HG03108 (cell line): ENCODE data around the gene CSNK1A1L.
"Not testable (repeated sequence)": the region's sequence is repeated elsewhere in the genome, so short reads cannot be mapped to it uniquely, and the experiment has no call there.

ENCODE experiments used
- ATAC-seq: cut with Tn5 transposase; IDR thresholded peaks from one replicate; pipeline ENCODE4 v1.9.1; 2021; ENCODE audit warnings: moderate library complexity; ENCODE audit not compliant: unreplicated experiment

Gene CSNK1A1L

GRCh38 chr13:37059848-37060192 lies 45.6 kb downstream of the CSNK1A1L start:
- ATAC-seq: peak; percentile 15

DNA sequence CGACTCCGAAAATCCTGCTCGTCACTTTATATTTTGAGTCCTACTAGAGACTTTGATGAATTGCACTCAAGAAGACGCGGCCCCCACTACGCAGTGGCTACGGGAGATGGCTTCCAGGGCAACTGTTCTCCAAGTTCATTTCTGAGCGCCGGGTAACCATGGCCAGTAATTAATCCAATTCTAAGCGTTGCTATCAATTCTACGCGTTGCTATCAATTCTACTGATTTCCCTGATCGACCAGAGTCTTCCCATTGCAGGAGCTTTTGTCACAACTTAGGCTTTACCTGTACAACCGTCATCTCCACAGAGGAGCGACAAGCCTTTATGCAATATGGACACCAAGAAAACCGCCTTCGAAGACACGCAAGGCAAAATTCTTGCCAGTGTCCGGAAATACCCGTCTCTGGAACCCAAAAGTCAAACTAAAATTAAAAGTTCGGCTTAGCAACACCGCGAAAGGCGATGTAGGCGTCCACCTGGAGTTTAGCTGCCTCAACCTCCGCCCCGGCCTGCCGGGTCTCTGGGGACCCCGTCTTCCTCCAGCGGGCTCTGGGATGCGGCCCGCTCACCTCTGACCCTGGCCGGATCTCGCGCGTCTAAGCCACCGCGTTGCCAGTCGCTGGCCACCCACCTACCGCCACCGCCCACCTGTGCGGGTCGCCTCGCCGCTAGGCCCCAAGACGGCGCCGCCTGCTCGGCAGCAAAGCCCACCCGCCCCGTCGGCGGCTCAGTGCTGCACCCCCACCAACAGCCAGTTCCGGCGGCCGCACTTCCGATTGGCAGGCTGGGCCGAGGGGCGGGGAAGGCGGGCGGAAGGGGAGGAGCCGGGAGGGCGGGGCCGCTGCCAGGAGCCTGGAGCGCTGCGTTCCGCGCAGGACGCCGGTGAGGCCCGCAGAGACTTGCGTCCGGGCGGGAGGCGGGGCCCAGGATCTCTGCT lies 46.3 kb downstream of the CSNK1A1L start, which contains the start of gene SUPT20H:
Gene SUPT20H, minus strand, starts transcription at position 779 of the 938 bp plus-strand sequence. CDS start 8,198 bp downstream, outside the sequence.
- ATAC-seq: peak; percentile 98

GRCh38 chr13:37056228-37056627 lies 49.2 kb downstream of the CSNK1A1L start:
- ATAC-seq: not testable (repeated sequence)
